Trophoblast cell (in vitro differentiated cells and primary cell): ENCODE results near the gene SARM1.

Experiments used
- DNase-seq, 2 donors: peaks; one replicate each; pipeline ENCODE4 v3.0.0-alpha.2; 2016
- H2AFZ ChIP-seq: 2 replicates; pipeline ENCODE4 v1.6.1; 2013; ENCODE audit warnings: low read length, moderate library complexity, mild to moderate bottlenecking; ENCODE audit not compliant: insufficient read depth, poor library complexity
- H2AK5ac ChIP-seq: 2 replicates; pipeline ENCODE4 v1.6.1; 2013; ENCODE audit warnings: mild to moderate bottlenecking, low read length
- H2BK120ac ChIP-seq: 2 replicates; pipeline ENCODE4 v1.6.1; 2013; ENCODE audit warnings: low read length, mild to moderate bottlenecking, moderate library complexity; ENCODE audit not compliant: insufficient read depth, poor library complexity
- H2BK12ac ChIP-seq: 2 replicates; pipeline ENCODE4 v1.6.1; 2013; ENCODE audit warnings: mild to moderate bottlenecking, low read length, moderate library complexity
- H2BK5ac ChIP-seq: 2 replicates; pipeline ENCODE4 v1.6.1; 2013; ENCODE audit warnings: low read length, low read depth, moderate library complexity, mild to moderate bottlenecking; ENCODE audit not compliant: poor library complexity
- H3K14ac ChIP-seq: 2 replicates; pipeline ENCODE4 v1.6.1; 2013; ENCODE audit warnings: mild to moderate bottlenecking, low read length
- H3K18ac ChIP-seq: 2 replicates; pipeline ENCODE4 v1.6.1; 2013; ENCODE audit warnings: mild to moderate bottlenecking, low read length
- H3K23ac ChIP-seq: 2 replicates; pipeline ENCODE4 v1.6.1; 2013; ENCODE audit warnings: low read length
- H3K27ac ChIP-seq: 2 replicates; pipeline ENCODE4 v1.5.1; 2013; ENCODE audit warnings: low read depth, mild to moderate bottlenecking, inconsistent platforms, low read length, moderate library complexity
- H3K27me3 ChIP-seq: 2 replicates; pipeline ENCODE4 v1.6.1; 2013; ENCODE audit warnings: inconsistent platforms, mild to moderate bottlenecking, low read length, moderate library complexity; ENCODE audit not compliant: insufficient read depth
- H3K36me3 ChIP-seq, 2 experiments: 1 replicate in 1 of 2; 2 replicates in 1 of 2; pipeline ENCODE4 v1.6.1; 2013; ENCODE audit warnings: low read length in 2 of 2, mild to moderate bottlenecking in 2 of 2, moderate library complexity in 1 of 2; ENCODE audit not compliant: insufficient read depth in 2 of 2, control insufficient read depth in 1 of 2
- H3K4ac ChIP-seq: 2 replicates; pipeline ENCODE4 v1.6.1; 2013; ENCODE audit warnings: low read depth, mild to moderate bottlenecking, low read length, moderate library complexity
- H3K4me1 ChIP-seq, 2 experiments: 1 replicate in 1 of 2; 2 replicates in 1 of 2; pipeline ENCODE4 v1.6.1; 2013; ENCODE audit warnings: low read length in 2 of 2, mild to moderate bottlenecking in 2 of 2, moderate library complexity in 1 of 2; ENCODE audit not compliant: insufficient read depth in 2 of 2, control insufficient read depth in 1 of 2
- H3K4me2 ChIP-seq: 2 replicates; pipeline ENCODE4 v1.6.1; 2013; ENCODE audit warnings: inconsistent platforms, mild to moderate bottlenecking, low read length, moderate library complexity
- H3K4me3 ChIP-seq: 2 replicates; pipeline ENCODE4 v1.5.1; 2013; ENCODE audit warnings: mild to moderate bottlenecking, low read depth, low read length, inconsistent platforms
- H3K79me1 ChIP-seq: one replicate; pipeline ENCODE4 v1.6.1; 2013; ENCODE audit warnings: low read length
- H3K79me2 ChIP-seq: 2 replicates; pipeline ENCODE4 v1.6.1; 2013; ENCODE audit warnings: low read length, mild to moderate bottlenecking; ENCODE audit not compliant: control insufficient read depth, insufficient read depth, poor library complexity
- H3K9ac ChIP-seq: 2 replicates; pipeline ENCODE4 v1.6.1; 2013; ENCODE audit warnings: mild to moderate bottlenecking, low read length
- H3K9me3 ChIP-seq: 2 replicates; pipeline ENCODE4 v1.6.1; 2013; ENCODE audit warnings: low read depth, mild to moderate bottlenecking, control low read depth, inconsistent platforms, low read length; ENCODE audit not compliant: insufficient read depth
- H4K12ac ChIP-seq: 2 replicates; pipeline ENCODE4 v1.6.1; 2013; ENCODE audit warnings: low read depth, mild to moderate bottlenecking, low read length, moderate library complexity
- H4K8ac ChIP-seq: 2 replicates; pipeline ENCODE4 v1.6.1; 2013; ENCODE audit warnings: low read depth, mild to moderate bottlenecking, low read length, moderate library complexity
- H4K91ac ChIP-seq: one replicate; pipeline ENCODE4 v1.6.1; 2013; ENCODE audit warnings: low read depth, mild to moderate bottlenecking, low read length, moderate library complexity
- WGBS: extraction: QIAGEN DNeasy Blood & Tissue Kit; methylation state at CpG from one replicate; pipeline ENCODE4 v1.1.7; 2013; ENCODE audit warnings: missing lambda C conversion rate; ENCODE audit not compliant: insufficient read length, insufficient coverage; ENCODE audit errors: extremely low coverage; 5-methylcytosine and 5-hydroxymethylcytosine counted together

SARM1 gene

DNA sequence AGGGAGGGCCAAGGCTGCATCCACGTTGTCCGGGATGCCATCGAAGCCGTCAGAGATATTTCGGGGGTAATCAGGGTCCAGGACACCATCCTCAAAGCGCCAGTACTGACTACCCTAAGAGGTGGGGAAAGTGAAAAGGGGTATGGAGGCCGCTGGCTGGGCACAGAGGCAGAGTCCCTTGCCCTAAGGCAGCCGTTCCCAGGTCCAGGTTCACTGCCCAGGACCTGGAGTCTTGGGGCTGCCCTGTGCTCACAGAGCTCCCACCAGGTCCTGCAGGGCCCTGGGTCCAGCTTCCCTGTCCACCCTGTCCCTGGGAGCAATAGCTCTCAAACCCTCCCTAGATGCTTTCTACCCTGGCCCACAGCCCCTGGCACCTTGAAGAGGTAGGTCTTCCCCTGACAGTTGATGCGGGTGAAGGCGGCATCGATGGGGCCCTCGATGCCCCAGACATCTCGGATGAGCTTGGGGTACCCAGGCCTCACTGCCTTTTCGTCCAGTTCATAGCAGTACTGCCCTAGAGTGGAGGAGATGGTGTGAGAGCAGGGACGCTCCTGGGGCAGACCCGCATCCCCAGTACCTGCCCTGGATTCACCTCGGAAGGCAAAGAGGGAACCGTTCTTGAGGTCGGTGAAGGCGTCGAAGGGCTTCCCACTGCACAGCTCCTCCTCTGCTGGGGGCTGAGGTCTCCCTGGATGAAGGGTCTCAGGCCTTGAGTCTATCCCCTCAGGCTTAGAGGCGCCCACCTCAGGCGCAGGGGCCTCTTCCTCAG is 2.4 kb upstream of the SARM1 start:
- WGBS = no CpG with 5 or more reads among the region's 23 CpGs
- no peak overlapping the region for H2AFZ ChIP-seq

DNA sequence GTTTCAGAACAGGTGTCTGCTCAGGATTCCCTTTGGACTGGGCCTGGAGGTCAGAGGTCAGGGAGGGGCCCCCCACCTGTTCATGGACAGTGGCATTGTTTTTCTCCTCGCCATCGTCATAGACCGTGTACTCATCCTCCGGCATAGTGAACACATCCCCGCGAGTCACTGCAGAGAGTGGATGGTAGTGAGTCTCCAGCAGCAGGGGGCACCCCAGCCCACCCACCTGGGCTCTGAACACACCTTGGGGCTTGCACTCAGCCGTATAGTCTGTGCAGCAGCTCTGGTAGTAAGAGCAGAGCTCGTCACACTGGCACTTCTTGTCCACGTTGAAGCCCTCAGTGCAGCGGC is 1.8 kb upstream of the SARM1 start:
- H3K9me3 ChIP-seq = no peaks in the 10 kb centered on the region
- no peak overlapping the region for H2BK12ac ChIP-seq
- H3K14ac ChIP-seq = no peak overlapping the region
- no peak overlapping the region for H4K12ac ChIP-seq
- H3K18ac ChIP-seq = no peak overlapping the region
- peaks cover 21% of the 10 kb centered on the region for H3K27me3 ChIP-seq
- H3K9ac ChIP-seq = no peak overlapping the region
- no peak overlapping the region for H3K4me2 ChIP-seq
- no peaks in the 10 kb centered on the region for H3K79me2 ChIP-seq
- no peak overlapping the region for H2BK120ac ChIP-seq
- no peak overlapping the region for H2BK5ac ChIP-seq
- H3K27ac ChIP-seq = no peak overlapping the region
- no peaks in the 10 kb centered on the region for H3K79me1 ChIP-seq
- DNase-seq = no peak
- no peak overlapping the region for H4K8ac ChIP-seq
- H4K91ac ChIP-seq = peak overlapping the region; percentile 54
- H3K4me1 ChIP-seq = peaks cover 16 to 22% of the 10 kb centered on the region in 2 experiments
- no peak overlapping the region for H2AFZ ChIP-seq
- no peak overlapping the region for H3K4me3 ChIP-seq
- no peak overlapping the region for H2AK5ac ChIP-seq
- no CpG with 5 or more reads among the region's 10 CpGs for WGBS
- no peak overlapping the region for H3K23ac ChIP-seq
- H3K36me3 ChIP-seq = peaks cover 0 to 5% of the 10 kb centered on the region in 2 experiments
- H3K4ac ChIP-seq = no peak overlapping the region

More for the DNA sequence above, 2.4 kb upstream of the SARM1 start:
- H3K4me2 ChIP-seq = no peak overlapping the region
- no peak overlapping the region for H3K23ac ChIP-seq
- H3K27me3 ChIP-seq = peaks cover 21% of the 10 kb centered on the region
- H3K79me2 ChIP-seq = no peaks in the 10 kb centered on the region
- H2BK12ac ChIP-seq = no peak overlapping the region
- peaks cover 2 to 10% of the 10 kb centered on the region in 2 experiments for H3K36me3 ChIP-seq
- H3K9me3 ChIP-seq = no peaks in the 10 kb centered on the region
- H3K9ac ChIP-seq = no peak overlapping the region
- H2BK120ac ChIP-seq = no peak overlapping the region
- H3K79me1 ChIP-seq = no peaks in the 10 kb centered on the region
- no peak overlapping the region for H4K8ac ChIP-seq
- no peak overlapping the region for H3K4me3 ChIP-seq
- no peak overlapping the region for H3K14ac ChIP-seq
- peaks cover 16 to 22% of the 10 kb centered on the region in 2 experiments for H3K4me1 ChIP-seq
- no peak overlapping the region for H4K91ac ChIP-seq
- H3K4ac ChIP-seq = no peak overlapping the region
- H3K18ac ChIP-seq = no peak overlapping the region
- no peak overlapping the region for H4K12ac ChIP-seq
- no peak overlapping the region for H2AK5ac ChIP-seq
- no peak overlapping the region for H3K27ac ChIP-seq
- no peak overlapping the region for H2BK5ac ChIP-seq
- DNase-seq = no peak

DNA sequence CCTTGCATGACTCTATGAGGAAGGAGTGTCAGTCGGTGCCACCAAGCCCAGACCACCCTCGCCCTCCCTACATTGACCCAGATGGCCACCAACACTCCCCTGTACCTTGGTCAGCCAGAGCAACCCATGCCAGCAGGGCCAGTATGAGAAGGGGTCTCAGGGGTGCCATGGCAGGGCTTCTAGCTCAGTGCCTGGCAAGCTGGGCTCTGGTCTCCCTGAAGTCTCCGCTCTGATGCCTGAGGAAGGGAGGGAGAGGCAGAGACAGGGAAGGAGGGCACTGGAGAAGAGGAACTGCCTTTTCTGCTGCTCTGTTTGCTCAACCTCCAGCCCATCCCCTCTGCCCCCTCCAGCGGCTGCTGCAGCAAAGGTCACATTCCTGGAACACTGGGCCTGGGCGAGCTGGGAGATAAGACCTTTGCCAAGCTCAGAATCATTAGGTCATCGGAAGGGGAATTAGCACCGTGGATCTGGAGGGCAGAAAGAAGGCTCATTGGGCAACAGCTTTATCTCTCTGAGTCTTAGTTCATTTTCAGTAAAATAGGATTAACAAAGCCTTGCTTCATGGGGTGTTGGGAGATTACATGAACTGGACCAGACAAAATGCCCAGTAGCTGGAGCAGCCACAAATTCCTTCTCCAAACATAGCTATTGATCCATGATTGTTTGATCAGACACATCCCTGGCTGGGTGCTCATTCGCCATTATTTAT is 1.3 kb upstream of the SARM1 start, which contains the start of gene VTN:
TSS of gene VTN (minus strand) at position 273 of the 709 bp plus-strand sequence. CDS start at position 169, 104 bp downstream.
- Histone ChIP-seq H3K14ac (no peak within 1 kb of the TSS), H2BK12ac (peak within 1 kb of the TSS; percentile 47), H3K23ac (no peak within 1 kb of the TSS), H3K79me1 (no peaks in the 10 kb centered on the region), H3K4me3 (no peak within 1 kb of the TSS), H3K18ac (no peak within 1 kb of the TSS), H4K91ac (peak within 1 kb of the TSS; percentile 54), H3K4me2 (peak within 1 kb of the TSS; percentile 63), H3K36me3 (peaks cover 0 to 2% of the 10 kb centered on the region in 2 experiments), H3K27me3 (peaks cover 21% of the 10 kb centered on the region), H3K79me2 (no peaks in the 10 kb centered on the region), H3K27ac (no peak within 1 kb of the TSS), H3K9me3 (no peaks in the 10 kb centered on the region), H4K8ac (peak within 1 kb of the TSS; percentile 4), H2BK5ac (no peak within 1 kb of the TSS), H3K4me1 (peaks cover 16 to 22% of the 10 kb centered on the region in 2 experiments), H2BK120ac (no peak within 1 kb of the TSS), H4K12ac (no peak within 1 kb of the TSS), H3K4ac (no peak within 1 kb of the TSS), H3K9ac (no peak within 1 kb of the TSS), H2AFZ (no peak within 1 kb of the TSS), H2AK5ac (no peak within 1 kb of the TSS)
- DNase-seq = peak; percentile 27 to 64
- no CpG with 5 or more reads among the region's 8 CpGs for WGBS

DNA sequence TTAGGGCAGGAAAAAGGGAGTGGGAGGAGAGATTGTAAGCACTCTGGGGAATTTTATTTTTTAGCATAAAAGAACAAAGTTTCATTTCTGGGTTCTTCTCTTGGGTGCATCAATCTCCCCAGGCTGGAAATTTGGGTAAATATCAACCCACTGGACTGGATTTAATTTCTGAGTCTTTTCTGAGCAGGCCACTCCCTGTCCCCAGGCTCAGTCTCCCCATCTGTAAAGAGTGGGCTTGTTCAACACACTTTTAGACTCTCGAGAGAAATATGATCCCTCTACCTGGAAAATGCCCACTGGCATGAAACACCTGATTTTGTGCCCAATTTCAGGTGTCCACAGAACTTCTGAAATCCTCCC is 770 bp upstream of the SARM1 start:
- H3K27me3 ChIP-seq = peaks cover 21% of the 10 kb centered on the region
- no peak overlapping the region for H4K91ac ChIP-seq
- H3K79me1 ChIP-seq = no peaks in the 10 kb centered on the region
- no peak overlapping the region for H3K27ac ChIP-seq
- H3K23ac ChIP-seq = no peak overlapping the region
- H3K14ac ChIP-seq = no peak overlapping the region
- H2AK5ac ChIP-seq = no peak overlapping the region
- no CpG with 5 or more reads among the region's 1 CpG for WGBS
- H3K4ac ChIP-seq = no peak overlapping the region
- no peaks in the 10 kb centered on the region for H3K79me2 ChIP-seq
- H4K12ac ChIP-seq = no peak overlapping the region
- peaks cover 0 to 2% of the 10 kb centered on the region in 2 experiments for H3K36me3 ChIP-seq
- H2BK5ac ChIP-seq = no peak overlapping the region
- DNase-seq = no peak
- no peak overlapping the region for H3K9ac ChIP-seq
- peak overlapping the region; percentile 63 for H3K4me2 ChIP-seq
- no peaks in the 10 kb centered on the region for H3K9me3 ChIP-seq
- H3K18ac ChIP-seq = no peak overlapping the region
- H3K4me3 ChIP-seq = no peak overlapping the region
- H3K4me1 ChIP-seq = peaks cover 16 to 22% of the 10 kb centered on the region in 2 experiments
- H2AFZ ChIP-seq = no peak overlapping the region
- H2BK12ac ChIP-seq = no peak overlapping the region
- H4K8ac ChIP-seq = no peak overlapping the region
- H2BK120ac ChIP-seq = no peak overlapping the region
